Fibroblast of villous mesenchyme (primary cell): ENCODE measurements around the gene ZNF485. TPM values are rescaled to one million over a fixed set of nuclear protein-coding genes. Genes with fewer than 3 reads are reported as not detected.
"Not testable (repeated sequence)": the region's sequence is repeated elsewhere in the genome, so short reads cannot be mapped to it uniquely, and the experiment has no call there.

Source experiments
- DNase-seq: peaks from one replicate; pipeline ENCODE4 v3.0.0-alpha.2; 2010; ENCODE audit warnings: low read depth
- H3K4me3 ChIP-seq: 2 replicates; pipeline ENCODE4 v1.5.1; 2011; ENCODE audit warnings: low read depth, mild to moderate bottlenecking, low read length
- CTCF ChIP-seq: IDR thresholded peaks from 2 replicates; pipeline ENCODE4 v1.5.1; 2012; ENCODE audit warnings: low read depth, mild to moderate bottlenecking, low read length; ENCODE audit not compliant: insufficient read depth
- total RNA-seq: library from RNA; depleted of rRNA; stranded (reverse); fragments of >200 nt; gene quantifications from 2 replicates; pipeline ENCODE4 v1.2.3, GENCODE V29; 2012

The ZNF485 gene
- total RNA-seq, 1 donor: 3.5 TPM

- no peak for DNase-seq
- H3K4me3 ChIP-seq: no peak overlapping the region
- no peak for TF ChIP-seq CTCF
These were observed 21.7 kb downstream of the ZNF485 start for GRCh38 chr10:43627942-43628341.

GRCh38 chr10:43628956-43629355 lies 22.7 kb downstream of the ZNF485 start:
- no peak for TF ChIP-seq CTCF

GRCh38 chr10:43635816-43636215 lies 29.6 kb downstream of the ZNF485 start:
- DNase-seq: not testable (repeated sequence)

More at GRCh38 chr10:43628956-43629355, 22.7 kb downstream of the ZNF485 start:
- no peak for DNase-seq
- no peak overlapping the region for H3K4me3 ChIP-seq

GRCh38 chr10:43640603-43641002 lies 34.4 kb downstream of the ZNF485 start:
- no peak overlapping the region for H3K4me3 ChIP-seq
- no peak for TF ChIP-seq CTCF
- DNase-seq: no peak

More at GRCh38 chr10:43635816-43636215, 29.6 kb downstream of the ZNF485 start:
- not testable (repeated sequence) for H3K4me3 ChIP-seq

- DNase-seq: peak; percentile 21
- no peak overlapping the region for H3K4me3 ChIP-seq
- TF ChIP-seq CTCF: no peak
These were observed 38.0 kb downstream of the ZNF485 start for GRCh38 chr10:43644252-43644651.

GRCh38 chr10:43645866-43646265 lies 39.6 kb downstream of the ZNF485 start:
- H3K4me3 ChIP-seq: no peak overlapping the region
- TF ChIP-seq CTCF: no peak
- no peak for DNase-seq

- DNase-seq: no peak
- no peak for TF ChIP-seq CTCF
- H3K4me3 ChIP-seq: peak overlapping the region; percentile 67
These were observed 41.3 kb downstream of the ZNF485 start for GRCh38 chr10:43647576-43647975.
